Bone marrow (tissue), 2 donors: Measurements from ENCODE around the gene STRAP.
"Not testable (repeated sequence)": the region's sequence is repeated elsewhere in the genome, so short reads cannot be mapped to it uniquely, and the experiment has no call there.

Source experiments
- DNase-seq, 2 donors: peaks; one replicate each; lab custom pipeline; 2025; lab: John Stamatoyannopoulos, UW

STRAP gene

DNA sequence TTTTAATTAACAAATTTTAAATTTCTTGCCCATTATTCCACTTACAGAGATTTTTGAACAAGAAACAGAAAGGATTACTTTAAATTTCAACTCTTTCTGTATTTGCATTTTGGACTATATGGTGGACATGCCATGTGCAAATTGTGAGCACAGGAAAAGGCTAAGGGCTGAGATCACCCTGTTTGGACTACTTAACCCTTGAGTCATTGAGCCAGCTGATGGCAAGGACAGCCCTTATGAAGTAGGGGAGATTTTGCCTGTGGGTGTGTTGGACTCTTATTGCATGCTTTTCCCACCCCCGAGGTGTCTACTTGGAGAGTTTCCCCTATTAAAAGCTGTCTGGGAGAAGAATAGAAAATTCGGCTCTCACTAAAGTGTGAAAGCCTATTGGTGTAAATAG, 46.2 kb downstream of the STRAP start:
- DNase-seq, result no peak

DNA sequence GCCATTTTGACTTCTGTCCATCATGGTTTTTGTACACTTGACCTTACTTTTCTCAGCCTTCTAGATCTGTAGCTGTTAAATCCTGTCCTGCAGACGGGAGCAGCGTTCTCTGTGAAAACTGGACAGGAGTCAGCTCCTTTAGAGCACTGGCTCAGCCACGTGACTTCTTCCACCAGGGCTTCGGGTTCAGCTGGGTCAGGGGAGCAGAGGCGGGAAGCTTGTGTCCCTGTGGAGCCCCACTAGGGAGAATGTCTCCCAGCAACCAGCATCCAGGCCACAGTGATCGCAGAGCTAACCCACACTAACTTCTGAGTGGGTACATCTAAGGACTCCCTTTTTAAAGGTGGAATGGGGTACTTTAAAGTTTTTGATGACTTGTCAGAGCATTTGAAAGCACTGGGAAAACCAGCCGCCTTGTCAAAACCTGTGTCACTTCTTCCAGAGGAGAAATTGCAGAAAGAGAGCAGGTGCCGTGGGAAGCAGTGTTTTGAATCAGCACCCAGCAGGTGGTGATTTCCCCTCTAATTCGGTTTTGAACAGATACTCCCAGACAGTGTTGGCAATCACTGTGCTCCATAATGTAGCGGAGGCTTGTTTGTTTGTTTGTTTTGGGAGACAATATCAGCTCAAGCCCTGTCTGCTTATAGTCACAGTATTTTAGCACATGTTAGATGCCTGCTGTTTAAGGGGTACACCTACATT, 46.8 kb downstream of the STRAP start:
- DNase-seq, result no peak

DNA sequence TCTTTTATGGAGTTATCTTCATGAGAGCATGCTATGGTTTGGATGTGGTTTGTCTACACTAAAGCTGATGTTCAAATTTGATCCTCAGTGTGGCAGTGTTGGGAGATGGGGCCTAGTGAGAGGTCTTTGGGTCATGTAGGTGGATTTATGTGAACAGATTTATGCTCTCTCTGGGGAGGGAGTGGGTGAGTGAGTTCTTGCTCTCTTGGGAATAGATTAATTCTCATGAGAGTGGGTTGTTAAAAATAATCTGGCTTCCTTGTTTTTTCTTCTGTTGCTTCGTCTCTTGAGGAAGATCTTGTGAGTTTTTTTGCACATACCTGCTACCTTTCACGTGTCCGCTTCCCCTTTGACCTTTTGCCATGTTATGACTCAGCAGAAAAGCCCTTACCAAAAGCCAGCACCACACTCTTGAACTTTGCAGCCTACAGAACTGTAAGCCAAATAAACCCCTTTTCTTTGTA, 49.4 kb downstream of the STRAP start:
- DNase-seq, result no peak

DNA sequence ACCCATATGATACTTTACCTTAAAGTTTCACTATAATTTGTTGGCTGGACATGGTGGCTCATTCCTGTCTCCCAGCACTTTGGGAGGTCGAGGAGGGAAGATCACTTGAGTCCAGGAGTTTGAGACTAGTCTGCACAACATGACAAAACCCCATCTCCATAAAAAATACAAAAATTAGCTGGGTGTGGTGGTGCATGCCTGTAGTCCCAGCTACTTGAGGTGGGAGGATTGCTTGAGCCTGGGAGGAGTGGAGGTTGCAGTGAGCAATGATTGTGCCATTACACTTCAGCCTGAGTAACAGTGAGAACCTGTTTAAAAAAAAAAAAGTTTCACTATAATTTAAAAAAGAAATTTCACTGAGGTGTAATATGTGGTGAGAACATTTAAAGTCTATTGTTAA, 50.1 kb downstream of the STRAP start:
- DNase-seq, result no peak

DNA sequence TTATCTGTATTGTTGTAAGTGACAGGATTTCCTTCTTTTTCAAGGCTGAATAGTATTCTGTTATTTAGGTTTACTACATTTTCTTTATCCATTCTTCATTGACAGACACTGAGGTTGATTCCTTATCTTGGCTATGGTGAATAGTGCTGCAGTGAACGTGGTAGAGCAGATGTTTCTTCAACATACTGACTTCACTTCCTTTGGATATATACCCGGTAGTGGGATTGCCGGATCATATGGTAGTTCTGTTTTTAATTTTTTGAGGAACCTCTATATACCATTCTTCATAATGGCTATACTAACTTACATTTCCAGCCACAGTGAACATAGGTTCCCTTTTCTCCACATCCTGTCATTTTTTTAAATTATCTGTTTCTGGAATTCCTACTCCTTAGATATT, 50.8 kb downstream of the STRAP start:
- DNase-seq, result no peak

DNA sequence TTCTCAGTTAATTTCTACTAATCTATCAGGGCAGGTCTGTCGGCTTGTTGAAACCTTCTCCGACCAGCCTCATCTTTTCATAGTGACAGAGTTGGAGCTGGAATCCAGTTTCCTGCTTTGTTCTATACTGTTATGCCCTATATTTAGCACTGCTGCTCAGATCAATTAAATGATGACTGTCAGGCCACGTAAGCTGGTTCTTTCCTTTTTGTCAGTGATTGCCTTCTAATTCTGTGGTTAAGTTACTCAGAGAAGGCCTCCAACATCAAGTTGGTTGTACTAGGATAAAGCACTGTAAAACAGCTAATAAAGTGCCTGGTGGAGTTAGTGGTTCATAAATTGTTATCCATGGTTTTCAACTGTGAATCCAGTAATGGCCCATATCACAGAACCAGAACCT, 51.6 kb downstream of the STRAP start:
- DNase-seq, result no peak

DNA sequence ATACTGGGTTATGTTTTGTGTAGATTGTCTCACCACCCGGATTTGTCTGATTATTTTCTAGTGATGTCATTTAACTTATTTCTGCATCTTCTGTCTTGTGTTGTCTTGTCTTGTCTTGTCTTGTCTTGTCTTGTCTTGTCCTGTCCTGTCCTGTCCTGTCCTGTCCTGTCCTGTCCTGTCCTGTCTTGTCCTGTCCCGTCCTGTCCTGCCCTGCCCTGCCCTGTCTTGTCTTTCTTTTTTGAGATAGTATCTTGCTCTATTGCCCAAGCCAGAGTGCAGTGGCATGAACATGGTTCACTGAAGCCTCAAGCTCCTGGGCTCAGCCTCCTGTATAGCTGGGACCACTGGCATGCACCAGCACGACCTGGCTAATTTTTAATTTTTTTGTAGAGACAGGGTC, 54.6 kb downstream of the STRAP start:
- DNase-seq, result no peak

DNA sequence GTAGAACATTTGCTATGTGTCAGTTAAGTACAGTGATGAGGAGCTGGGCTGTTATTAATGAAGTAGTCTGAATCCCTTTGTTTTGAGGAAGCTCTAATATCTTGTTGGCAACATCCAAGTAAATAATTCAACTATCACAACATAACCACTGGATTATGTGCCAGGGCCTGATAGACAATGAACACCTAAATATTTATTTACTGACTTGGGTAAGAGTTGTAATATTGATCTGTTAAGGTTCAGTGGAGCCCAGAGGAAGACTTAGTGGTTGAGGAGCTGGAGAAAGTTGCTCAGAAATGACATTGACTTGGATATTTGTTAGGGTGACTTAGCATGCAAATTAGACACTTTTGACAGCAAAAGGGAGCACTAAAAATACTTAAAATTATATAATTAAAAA, 55.7 kb downstream of the STRAP start:
- no peak for DNase-seq

DNA sequence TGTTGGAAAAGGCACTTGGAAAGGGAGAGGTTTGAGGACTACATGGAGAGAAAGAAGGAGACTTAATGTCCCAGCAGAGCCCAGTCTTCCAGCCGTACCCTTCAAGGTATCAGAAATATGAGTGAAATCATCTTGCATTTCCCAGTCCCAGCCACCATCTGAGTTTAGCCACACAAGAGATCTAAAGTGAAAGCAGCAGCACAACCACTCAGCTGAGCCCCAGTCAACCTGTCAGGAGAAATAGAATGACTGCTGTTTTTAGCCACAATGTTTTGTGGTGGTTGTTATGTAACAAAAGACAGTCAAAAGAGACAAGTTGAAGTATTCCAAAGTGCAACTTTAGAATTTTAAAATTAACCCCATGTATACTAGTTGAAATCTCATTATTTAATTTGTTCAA, 56.9 kb downstream of the STRAP start:
- DNase-seq, result no peak

DNA sequence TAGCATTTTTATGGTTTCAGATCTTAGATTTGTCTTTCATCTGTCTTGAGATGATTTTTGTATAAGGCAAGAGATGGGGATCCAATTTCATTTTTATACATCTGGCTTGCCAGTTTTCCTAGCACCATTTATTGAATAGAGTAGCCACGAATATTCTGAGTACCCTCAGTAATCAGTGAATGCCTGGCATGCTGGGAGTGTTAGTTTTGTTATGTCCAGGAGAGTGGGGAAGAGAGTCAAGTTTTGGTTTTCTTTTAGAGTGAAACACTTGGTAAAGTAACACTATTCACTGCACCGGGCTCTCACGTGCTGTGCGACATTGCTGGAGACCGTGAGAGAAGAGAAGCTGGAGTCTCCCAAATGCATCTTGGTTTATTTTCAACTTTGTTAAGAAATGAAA, 60.3 kb downstream of the STRAP start:
- DNase-seq, result no peak

DNA sequence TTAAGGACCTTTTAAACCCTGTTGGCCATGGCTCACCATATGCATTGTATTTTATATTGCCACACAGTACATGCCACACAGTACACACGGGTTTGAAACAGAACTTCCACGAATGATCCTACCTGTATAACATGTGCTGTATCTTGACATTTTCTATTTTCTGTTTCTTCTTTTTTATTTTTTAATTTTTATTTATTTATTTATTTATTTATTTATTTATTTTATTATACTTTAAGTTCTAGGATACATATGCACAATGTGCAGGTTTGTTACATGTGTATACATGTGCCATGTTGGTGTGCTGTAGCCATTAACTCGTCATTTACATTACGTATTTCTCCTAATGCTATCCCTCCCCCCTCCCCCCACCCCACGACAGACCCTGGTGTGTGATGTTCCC, 61.3 kb downstream of the STRAP start:
- DNase-seq, result not testable (repeated sequence)

DNA sequence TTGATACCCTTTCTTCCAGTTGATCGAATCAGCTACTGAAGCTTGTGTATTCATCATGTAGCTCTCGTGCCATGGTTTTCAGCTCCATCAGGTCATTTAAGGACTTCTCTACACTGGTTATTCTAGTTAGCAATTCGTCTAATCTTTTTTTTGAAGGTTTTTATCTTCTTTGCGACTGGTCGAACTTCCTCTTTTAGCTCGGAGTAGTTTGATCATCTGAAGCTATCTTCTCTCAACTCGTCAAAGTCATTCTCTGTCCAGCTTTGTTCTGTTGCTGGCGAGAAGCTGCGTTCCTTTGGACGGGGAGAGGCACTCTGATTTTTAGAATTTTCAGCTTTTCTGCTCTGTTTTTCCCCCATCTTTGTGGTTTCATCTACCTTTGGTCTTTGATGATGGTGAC, 66.3 kb downstream of the STRAP start:
- DNase-seq, result not testable (repeated sequence)
